GM12864 (cell line): Measurements from ENCODE around the gene NOL9.

Experiments used
- DNase-seq: peaks from one replicate; pipeline ENCODE4 v3.0.0-alpha.2; 2011; ENCODE audit warnings: low read depth
- H3K4me3 ChIP-seq: 2 replicates; pipeline ENCODE4 v1.5.1; 2011; ENCODE audit warnings: mild to moderate bottlenecking, low read depth, low read length, control low read depth
- TF ChIP-seq, protein P1 (sequence below): IDR thresholded peaks from 2 replicates; pipeline ENCODE4 v1.5.1; 2011; ENCODE audit warnings: low read depth, mild to moderate bottlenecking, moderate library complexity, low read length, control low read depth, inconsistent platforms; ENCODE audit errors: missing control alignments

NOL9 gene

DNA sequence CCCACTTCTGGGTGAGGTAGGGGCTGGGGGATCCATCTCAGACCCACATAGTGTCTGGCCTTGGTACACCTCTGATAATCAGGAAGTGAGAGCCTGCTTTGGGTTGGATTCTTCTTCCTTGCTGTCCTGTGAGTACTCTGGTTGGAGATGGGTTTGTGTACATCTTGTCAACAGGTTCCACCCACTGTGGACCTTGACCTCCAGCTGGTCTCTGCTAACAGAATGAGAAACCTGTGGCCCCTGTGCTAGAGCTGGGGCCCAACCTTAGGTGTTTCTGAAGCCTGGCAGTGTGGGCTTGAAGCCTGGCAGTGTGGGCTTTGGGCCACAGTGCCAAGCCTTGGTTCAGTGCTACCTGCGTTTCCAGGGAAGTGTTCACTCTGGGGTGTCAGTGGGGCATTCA is 28.1 kb upstream of the NOL9 start:
- no peak for DNase-seq
- TF ChIP-seq, protein P1, sequence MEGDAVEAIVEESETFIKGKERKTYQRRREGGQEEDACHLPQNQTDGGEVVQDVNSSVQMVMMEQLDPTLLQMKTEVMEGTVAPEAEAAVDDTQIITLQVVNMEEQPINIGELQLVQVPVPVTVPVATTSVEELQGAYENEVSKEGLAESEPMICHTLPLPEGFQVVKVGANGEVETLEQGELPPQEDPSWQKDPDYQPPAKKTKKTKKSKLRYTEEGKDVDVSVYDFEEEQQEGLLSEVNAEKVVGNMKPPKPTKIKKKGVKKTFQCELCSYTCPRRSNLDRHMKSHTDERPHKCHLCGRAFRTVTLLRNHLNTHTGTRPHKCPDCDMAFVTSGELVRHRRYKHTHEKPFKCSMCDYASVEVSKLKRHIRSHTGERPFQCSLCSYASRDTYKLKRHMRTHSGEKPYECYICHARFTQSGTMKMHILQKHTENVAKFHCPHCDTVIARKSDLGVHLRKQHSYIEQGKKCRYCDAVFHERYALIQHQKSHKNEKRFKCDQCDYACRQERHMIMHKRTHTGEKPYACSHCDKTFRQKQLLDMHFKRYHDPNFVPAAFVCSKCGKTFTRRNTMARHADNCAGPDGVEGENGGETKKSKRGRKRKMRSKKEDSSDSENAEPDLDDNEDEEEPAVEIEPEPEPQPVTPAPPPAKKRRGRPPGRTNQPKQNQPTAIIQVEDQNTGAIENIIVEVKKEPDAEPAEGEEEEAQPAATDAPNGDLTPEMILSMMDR: no peak
- H3K4me3 ChIP-seq: no peak overlapping the region

DNA sequence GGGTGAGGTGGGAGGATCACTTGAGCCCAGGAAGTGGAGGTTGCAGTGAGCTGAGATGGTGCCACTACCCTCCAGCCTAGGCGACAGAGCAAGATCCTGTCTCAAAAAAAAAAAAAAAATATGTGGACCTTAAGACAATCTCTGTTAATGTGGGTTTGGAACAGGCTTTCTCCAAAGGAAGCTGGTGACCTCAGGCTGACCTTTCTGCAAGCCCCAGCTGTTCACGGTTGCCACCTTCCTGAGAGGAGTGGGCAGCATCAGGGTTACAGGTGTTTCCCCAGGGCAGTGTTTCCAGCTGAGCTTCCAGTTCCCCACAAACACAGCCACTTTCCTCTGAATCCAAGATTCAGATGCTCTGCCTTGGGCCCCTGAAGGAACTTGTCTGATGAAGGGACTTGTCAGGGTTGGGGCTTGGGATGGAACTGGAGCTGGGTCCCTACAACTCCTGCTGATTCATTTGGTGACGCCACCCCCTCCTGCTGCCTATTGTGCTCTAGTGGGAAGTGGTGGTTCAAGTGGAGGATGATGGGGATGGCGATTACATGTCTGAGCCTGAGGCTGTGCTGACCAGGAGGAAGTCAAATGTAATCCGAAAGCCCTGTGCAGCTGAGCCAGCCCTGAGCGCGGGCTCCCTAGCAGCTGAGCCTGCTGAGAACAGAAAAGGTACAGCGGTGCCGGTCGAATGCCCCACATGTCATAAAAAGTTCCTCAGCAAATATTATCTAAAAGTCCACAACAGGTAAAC is 27.4 kb upstream of the NOL9 start:
- H3K4me3 ChIP-seq: no peak overlapping the region; the same call in 1 of the 2 replicates
- TF ChIP-seq, protein P1: no peak
- DNase-seq: no peak

DNA sequence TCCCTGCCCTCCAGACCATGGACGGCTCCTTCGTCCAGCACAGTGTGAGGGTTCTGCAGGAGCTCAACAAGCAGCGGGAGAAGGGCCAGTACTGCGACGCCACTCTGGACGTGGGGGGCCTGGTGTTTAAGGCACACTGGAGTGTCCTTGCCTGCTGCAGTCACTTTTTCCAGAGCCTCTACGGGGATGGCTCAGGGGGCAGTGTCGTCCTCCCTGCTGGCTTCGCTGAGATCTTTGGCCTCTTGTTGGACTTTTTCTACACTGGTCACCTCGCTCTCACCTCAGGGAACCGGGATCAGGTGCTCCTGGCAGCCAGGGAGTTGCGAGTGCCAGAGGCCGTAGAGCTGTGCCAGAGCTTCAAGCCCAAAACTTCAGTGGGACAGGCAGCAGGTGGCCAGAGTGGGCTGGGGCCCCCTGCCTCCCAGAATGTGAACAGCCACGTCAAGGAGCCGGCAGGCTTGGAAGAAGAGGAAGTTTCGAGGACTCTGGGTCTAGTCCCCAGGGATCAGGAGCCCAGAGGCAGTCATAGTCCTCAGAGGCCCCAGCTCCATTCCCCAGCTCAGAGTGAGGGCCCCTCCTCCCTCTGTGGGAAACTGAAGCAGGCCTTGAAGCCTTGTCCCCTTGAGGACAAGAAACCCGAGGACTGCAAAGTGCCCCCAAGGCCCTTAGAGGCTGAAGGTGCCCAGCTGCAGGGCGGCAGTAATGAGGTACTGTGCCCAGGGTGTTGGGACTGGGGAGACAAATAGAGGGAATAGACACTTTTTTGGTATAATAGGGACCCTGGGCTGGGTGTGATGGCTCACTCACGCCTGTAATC is 26.5 kb upstream of the NOL9 start:
- TF ChIP-seq, protein P1: no peak
- peak overlapping the region; percentile 77 for H3K4me3 ChIP-seq
- DNase-seq: no peak

DNA sequence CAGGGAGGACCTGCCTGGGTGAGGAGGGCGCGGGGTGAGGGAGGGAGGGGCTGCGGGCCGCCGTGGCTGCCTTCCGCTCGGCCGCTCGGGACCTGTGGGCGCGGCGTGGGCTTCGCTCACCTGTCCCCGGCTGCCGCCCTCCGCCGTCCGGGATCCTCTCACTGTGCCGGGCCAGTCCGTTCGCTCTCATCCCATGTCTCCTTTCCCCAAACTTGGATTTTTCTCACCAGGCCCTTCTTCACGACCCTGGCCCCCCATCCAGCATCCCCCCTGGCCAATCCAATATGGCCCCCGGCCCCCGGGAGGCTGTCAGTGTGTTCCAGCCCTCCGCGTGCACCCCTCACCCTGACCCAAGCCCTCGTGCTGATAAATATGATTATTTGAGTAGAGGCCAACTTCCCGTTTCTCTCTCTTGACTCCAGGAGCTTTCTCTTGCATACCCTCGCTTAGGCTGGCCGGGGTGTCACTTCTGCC is 25.8 kb upstream of the NOL9 start:
- no peak for DNase-seq
- peak overlapping the region; percentile 77 for H3K4me3 ChIP-seq
- TF ChIP-seq, protein P1: no peak

DNA sequence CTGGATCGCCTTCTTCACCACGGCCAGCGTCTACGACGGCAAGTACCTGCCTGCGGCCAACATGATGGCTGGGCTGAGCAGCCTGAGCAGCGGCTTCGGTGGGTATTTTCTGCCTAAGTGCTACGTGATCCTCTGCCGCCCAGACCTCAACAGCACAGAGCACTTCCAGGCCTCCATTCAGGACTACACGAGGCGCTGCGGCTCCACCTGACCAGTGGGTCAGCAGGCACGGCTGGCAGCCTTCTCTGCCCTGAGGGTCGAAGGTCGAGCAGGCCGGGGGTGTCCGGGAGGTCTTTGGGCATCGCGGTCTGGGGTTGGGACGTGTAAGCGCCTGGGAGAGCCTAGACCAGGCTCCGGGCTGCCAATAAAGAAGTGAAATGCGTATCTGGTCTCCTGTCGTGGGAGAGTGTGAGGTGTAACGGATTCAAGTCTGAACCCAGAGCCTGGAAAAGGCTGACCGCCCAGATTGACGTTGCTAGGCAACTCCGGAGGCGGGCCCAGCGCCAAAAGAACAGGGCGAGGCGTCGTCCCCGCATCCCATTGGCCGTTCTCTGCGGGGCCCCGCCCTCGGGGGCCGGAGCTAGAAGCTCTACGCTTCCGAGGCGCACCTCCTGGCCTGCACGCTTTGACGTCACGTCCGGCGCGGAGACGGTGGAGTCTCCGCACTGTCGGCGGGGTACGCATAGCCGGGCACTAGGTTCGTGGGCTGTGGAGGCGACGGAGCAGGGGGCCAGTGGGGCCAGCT is 25.2 kb upstream of the NOL9 start, which contains the start of gene ZBTB48:
ZBTB48 (plus strand) TSS at position 621 of the 745 bp plus-strand sequence. CDS start 616 bp downstream, outside the sequence.
- TF ChIP-seq, protein P1: no peak
- H3K4me3 ChIP-seq: peak within 1 kb of the TSS; percentile 77
- DNase-seq: peak; percentile 83

DNA sequence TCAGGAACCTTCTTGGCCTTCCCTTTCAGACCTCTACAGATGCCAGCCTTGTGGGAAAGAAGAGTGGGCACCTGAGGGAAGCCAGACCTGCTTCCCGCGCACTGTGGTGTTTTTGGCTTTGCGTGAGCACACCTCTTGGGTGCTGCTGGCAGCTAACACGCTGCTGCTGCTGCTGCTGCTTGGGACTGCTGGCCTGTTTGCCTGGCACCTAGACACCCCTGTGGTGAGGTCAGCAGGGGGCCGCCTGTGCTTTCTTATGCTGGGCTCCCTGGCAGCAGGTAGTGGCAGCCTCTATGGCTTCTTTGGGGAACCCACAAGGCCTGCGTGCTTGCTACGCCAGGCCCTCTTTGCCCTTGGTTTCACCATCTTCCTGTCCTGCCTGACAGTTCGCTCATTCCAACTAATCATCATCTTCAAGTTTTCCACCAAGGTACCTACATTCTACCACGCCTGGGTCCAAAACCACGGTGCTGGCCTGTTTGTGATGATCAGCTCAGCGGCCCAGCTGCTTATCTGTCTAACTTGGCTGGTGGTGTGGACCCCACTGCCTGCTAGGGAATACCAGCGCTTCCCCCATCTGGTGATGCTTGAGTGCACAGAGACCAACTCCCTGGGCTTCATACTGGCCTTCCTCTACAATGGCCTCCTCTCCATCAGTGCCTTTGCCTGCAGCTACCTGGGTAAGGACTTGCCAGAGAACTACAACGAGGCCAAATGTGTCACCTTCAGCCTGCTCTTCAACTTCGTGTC is 24.5 kb upstream of the NOL9 start:
- TF ChIP-seq, protein P1: no peak
- DNase-seq: no peak
- no peak overlapping the region for H3K4me3 ChIP-seq
